T-helper 2 cell (primary cell): ENCODE measurements around the gene MTCL1.

Experiments used
- DNase-seq, 5 experiments: peaks; one replicate each; pipeline versions ENCODE4 v3.0.0 to v3.0.0-alpha.2; 2012 to 2022

MTCL1 gene

GRCh38 chr18:8795586-8796325 lies 90.4 kb downstream of the MTCL1 start:
- no peak for DNase-seq

GRCh38 chr18:8797206-8797605 lies 91.8 kb downstream of the MTCL1 start:
- no peak for DNase-seq

GRCh38 chr18:8799001-8799400 lies 93.6 kb downstream of the MTCL1 start:
- no peak for DNase-seq

- no peak for DNase-seq
Observed at GRCh38 chr18:8799596-8800441, 94.5 kb downstream of the MTCL1 start.

- no peak for DNase-seq
Observed at GRCh38 chr18:8800445-8800844, 95.1 kb downstream of the MTCL1 start.

- no peak for DNase-seq
Observed at GRCh38 chr18:8800876-8801262, 95.5 kb downstream of the MTCL1 start.

GRCh38 chr18:8801263-8801901 lies 96.0 kb downstream of the MTCL1 start:
- DNase-seq, result no peak

GRCh38 chr18:8802017-8802672 lies 96.8 kb downstream of the MTCL1 start:
- DNase-seq, result no peak

- DNase-seq, result no peak
Observed at GRCh38 chr18:8803063-8803795, 97.9 kb downstream of the MTCL1 start.

- DNase-seq, result no peak
Observed at GRCh38 chr18:8803957-8804356, 98.6 kb downstream of the MTCL1 start.

GRCh38 chr18:8805552-8805951 lies 100.2 kb downstream of the MTCL1 start:
- DNase-seq, result no peak

GRCh38 chr18:8806100-8806797 lies 100.9 kb downstream of the MTCL1 start:
- DNase-seq, result no peak

GRCh38 chr18:8806798-8807487 lies 101.6 kb downstream of the MTCL1 start:
- DNase-seq, result no peak

- no peak for DNase-seq
Observed at GRCh38 chr18:8807488-8807805, 102.1 kb downstream of the MTCL1 start.

- DNase-seq, result no peak
Observed at GRCh38 chr18:8808001-8808400, 102.6 kb downstream of the MTCL1 start.

- DNase-seq, result no peak
Observed at GRCh38 chr18:8809514-8809913, 104.2 kb downstream of the MTCL1 start.

GRCh38 chr18:8810157-8810556 lies 104.8 kb downstream of the MTCL1 start:
- DNase-seq, result no peak

GRCh38 chr18:8811115-8811514 lies 105.8 kb downstream of the MTCL1 start:
- peak in 1 of 5 experiments; percentile 4 for DNase-seq

GRCh38 chr18:8812631-8813030 lies 107.3 kb downstream of the MTCL1 start:
- no peak for DNase-seq

- no peak for DNase-seq
Observed at GRCh38 chr18:8813611-8814010, 108.3 kb downstream of the MTCL1 start.

- no peak for DNase-seq
Observed at GRCh38 chr18:8814206-8814605, 108.8 kb downstream of the MTCL1 start.
